Right renal cortex interstitium (tissue), 3 donors: ENCODE results near the gene SDK1. TPM values are rescaled to one million over a fixed set of nuclear protein-coding genes. Genes with fewer than 3 reads are reported as not detected.

Experiments used
- DNase-seq, 3 donors: peaks; one replicate each; pipeline ENCODE4 v3.0.0-alpha.2; 2013; ENCODE audit warnings: low read depth in 3 of 3, low spot score in 2 of 3
- polyA plus RNA-seq, 3 donors: library from polyadenylated mRNA; unstranded; fragments of 120-200 nt; gene quantifications; one replicate each; pipeline ENCODE4 v1.2.1, GENCODE V29; 2013; ENCODE audit not compliant: insufficient read length in 3 of 3

SDK1 gene
- polyA plus RNA-seq, 3 donors, result 5.8 to 7.5 (median 6.3) TPM

DNA sequence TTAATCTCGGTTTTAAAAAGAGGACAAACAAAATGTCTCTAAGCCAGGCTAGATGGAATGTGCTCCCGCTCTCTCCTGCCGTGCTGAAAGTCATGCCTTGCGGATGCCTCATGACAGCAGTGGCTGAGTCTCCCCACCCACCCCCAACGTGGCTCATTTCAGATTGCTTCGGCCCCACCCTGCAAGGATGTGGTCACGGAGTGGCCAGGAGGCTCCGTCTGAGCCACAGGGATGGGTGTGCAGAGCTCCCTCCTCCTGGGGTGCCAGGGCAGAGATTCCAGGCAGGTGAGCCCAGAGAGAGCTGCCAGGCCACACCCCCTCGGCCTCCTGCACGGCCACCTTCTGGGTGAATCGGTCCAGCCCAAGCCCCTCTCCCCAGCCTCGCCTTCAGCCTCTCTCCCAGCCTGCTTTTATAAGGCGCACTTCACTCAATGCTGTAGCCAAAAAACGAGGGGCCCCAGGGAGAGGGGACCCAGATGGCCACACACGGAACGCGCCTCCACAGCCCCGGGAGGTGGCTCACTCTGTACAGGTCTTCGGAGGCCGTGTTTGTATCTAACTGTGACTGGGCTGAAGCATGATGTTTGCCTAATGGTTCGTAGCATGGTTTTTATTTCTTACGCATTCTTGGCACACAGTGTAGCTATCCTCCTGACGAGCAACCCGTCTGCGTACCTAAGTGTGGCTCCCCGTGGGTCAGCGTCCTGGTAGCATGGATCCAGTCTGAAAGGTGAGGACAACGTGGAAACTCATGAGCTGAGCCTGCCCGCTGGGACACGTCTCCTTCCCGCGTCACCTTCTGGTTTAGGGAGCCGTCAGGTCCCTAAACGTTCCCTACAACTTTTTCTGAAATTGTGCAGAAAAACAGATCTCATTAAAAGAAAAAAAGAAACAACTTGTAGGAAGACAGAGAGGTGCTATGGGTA lies 967.3 kb downstream of the SDK1 start:
- no peak for DNase-seq

- no peak for DNase-seq
Measured at GRCh38 chr7:4269086-4269485, 968.0 kb downstream of the SDK1 start.

- DNase-seq, result no peak
Measured at GRCh38 chr7:4269746-4270145, 968.7 kb downstream of the SDK1 start.

DNA sequence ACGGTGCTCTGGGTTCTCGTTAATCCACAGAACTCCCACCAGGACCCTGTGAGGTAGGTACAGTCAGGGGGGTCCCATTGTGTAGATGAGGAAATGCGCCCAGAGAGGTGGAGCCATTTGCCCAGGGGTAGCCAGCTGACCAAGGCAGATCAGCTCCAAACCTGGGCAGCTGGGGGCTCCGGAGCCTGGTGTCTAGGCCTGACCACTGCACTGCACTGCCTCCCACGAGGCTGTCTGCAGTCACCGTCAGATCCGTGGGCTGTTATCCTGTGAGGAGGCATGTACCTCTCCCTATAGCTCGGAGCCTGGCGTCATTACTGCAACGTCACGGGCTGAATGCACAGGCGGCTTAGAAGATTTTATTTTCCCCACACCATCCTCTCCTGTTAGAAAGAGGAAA lies 969.2 kb downstream of the SDK1 start:
- DNase-seq, result no peak

DNA sequence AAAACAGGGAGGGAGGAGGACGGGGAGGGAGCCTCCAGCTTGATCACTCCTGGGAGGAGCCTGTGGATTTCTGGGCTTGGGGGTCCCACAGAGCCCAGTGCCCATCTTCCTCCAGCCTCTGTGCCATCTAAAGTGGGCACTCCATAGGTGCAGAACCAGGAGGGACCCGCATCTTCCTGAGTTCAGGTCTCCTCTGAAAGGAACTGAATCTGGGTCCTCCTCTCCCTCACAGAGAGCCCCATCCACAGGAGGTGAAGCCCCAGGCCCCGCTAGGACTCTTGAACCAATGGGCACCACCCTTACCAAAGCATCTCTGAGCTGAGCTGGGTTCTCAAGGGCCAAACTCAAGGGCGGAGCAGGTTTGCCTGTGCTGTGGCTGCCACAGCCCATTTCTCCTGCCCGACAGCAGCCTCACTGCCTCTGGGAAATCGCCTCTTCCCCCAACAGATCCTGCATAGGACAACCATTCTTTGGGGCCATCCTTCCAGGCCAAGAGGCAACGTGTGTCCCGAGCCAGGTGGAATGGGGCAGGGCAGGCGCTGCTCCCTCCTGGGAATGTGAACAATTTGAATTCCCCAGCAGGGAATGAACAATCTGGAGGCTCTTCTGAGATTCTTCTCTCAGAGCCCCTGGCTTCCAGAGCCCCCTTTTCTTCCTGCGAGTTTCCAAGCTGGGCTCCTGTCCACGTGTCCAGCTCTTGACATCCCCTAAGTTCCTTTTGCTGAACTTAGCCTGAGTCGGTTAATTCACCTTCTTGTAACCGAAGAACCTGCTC lies 970.1 kb downstream of the SDK1 start:
- no peak for DNase-seq

GRCh38 chr7:4271716-4272015 lies 970.6 kb downstream of the SDK1 start:
- DNase-seq, result no peak

DNA sequence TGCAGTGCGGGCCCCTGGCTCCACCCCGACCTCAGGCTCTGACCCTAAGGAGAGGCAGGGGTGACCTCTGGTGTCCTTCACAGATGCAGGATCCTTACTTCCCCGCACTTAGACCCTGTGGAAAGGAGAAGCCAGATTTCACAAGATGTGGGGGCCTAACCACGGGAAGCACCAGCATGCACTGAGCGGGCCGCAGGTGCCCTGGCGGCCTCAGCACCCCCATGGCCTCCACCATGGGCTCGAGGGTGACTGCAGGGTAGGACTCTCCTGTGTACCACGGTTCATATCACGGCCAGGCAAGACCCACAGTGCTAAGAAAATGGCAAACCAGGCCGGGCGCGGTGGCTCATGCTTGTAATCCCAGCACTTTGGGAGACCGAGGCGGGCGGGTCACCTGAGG lies 971.1 kb downstream of the SDK1 start:
- DNase-seq, result no peak

- no peak for DNase-seq
Measured at GRCh38 chr7:4273566-4274230, 972.6 kb downstream of the SDK1 start.

DNA sequence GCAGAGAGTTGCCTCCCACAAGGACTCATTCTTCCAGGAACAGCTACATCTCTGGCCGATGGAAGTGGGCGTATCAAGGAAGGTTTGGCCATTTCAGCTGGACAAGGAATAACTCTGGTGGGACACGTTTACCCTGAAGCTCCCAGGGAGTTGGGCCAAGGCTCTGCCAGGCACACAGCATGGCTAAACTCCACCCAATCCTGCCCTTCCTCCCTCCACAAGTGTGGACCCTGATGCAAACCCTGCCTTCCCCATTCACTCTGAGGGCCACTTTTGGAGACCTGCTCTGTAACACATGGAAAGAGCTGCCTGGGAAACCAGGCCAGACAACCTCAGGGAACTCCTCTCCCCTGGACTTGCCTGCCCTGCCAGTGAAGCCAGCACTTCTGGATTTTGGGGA lies 973.2 kb downstream of the SDK1 start:
- no peak for DNase-seq

- DNase-seq, result no peak
Measured at GRCh38 chr7:4277936-4278335, 976.9 kb downstream of the SDK1 start.

GRCh38 chr7:4279216-4279615 lies 978.2 kb downstream of the SDK1 start:
- DNase-seq, result no peak

- DNase-seq, result no peak
Measured at GRCh38 chr7:4281231-4281993, 980.4 kb downstream of the SDK1 start.

GRCh38 chr7:4282434-4283223 lies 981.6 kb downstream of the SDK1 start:
- DNase-seq, result no peak

DNA sequence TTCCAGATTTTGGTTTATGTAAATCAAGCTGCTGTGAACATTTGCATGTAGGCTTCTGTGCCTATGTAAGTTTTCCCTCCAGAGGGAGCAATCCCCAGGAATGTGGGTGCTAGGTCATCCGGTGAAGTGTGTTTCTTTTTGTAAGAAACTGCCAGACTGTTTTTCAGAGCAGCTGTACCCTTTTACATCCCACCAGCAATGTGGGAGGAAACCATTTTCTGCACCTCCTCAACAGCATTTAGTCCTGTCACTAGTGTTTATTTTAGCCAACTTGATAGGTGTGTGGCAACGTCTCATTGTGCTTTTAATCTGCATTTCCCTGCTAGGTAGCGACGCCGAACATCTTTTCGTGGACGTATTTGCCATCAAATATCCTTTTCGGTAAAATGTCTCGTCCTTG lies 985.3 kb downstream of the SDK1 start:
- DNase-seq, result no peak

- no peak for DNase-seq
Measured at GRCh38 chr7:4288791-4289394, 987.8 kb downstream of the SDK1 start.

DNA sequence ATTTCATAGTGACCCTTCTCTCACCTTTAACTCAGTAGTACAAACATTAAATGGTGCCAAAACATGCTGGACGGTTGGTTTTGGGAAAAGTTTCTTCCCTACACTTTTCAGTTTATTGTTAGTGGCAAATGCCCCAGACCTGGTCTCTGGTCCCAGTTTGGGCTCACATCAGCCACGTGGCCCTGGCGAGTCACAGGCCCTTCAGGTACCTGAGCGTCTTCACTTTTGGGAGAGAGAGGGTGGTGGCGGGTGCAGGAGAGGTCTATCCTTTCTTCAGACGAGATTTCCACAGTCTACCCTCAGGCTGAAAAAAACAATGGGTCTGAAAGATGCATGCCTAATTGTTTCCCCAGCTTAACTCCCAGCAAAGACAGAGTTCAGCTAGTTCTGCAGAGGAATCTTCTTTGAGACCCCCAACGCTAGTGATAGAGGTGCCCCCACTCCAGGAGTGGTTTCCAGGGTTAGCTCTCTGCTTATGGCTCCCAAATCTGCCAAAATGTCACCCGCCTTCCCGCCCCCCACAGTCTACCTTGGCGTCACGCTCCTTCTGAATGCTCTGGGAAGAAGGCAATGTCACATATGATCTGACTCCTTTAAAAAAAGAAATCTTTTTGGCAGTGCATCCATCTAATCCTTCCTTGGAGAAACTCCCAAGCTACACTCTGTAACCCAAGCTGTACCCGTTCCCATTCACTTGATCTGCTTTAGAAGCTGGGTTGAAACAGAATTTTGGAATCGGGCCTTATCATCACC lies 996.3 kb downstream of the SDK1 start:
- DNase-seq, result no peak

GRCh38 chr7:4297918-4298219 lies 996.8 kb downstream of the SDK1 start:
- no peak for DNase-seq

- DNase-seq, result no peak
Measured at GRCh38 chr7:4299431-4299830, 998.4 kb downstream of the SDK1 start.
